ENCODE results near the gene SNAP23. TPM values are rescaled to one million over a fixed set of nuclear protein-coding genes. Genes with fewer than 3 reads are reported as not detected.
"Not testable (repeated sequence)": the region's sequence is repeated elsewhere in the genome, so short reads cannot be mapped to it uniquely, and the experiment has no call there.

Gene SNAP23
- total and polyA plus RNA-seq, 2 donors (not counting 1 experiment from before 2014, with no cell fraction given): 52.7 to 133 TPM

- H3K4me1 ChIP-seq (ENCODE audit: control insufficient read depth in 2 of 2, insufficient read depth in 2 of 2, low read length in 2 of 2); H2AFZ ChIP-seq (ENCODE audit: insufficient read depth, low read depth, low read length, poor library complexity, severe bottlenecking); H3K4me2 ChIP-seq (replicated peaks; ENCODE audit: low read depth, low read length, poor library complexity, severe bottlenecking); H3K27me3 Mint-ChIP-seq; H3K4me3 Mint-ChIP-seq; H3K27me3 ChIP-seq (replicated peaks in 1 of 4; ENCODE audit: control extremely low read depth in 1 of 4, control insufficient read depth in 3 of 4, insufficient read depth in 4 of 4, low read length in 3 of 4); H3K9ac ChIP-seq (ENCODE audit: low read length); ATAC-seq (ENCODE audit: low read depth); intact Hi-C loops (cut with micrococcal nuclease); DNase-seq; H3K4me3 ChIP-seq (ENCODE audit: control extremely low read depth in 1 of 5, extremely low read depth in 1 of 5, insufficient read depth in 1 of 5, low read depth in 2 of 5, low read length in 4 of 5); H3K9me3 Mint-ChIP-seq (ENCODE audit: insufficient read depth); H3K27ac Mint-ChIP-seq; H3K9me3 ChIP-seq (ENCODE audit: control extremely low read depth in 1 of 3, control insufficient read depth in 2 of 3, insufficient read depth in 1 of 3, low read length in 2 of 3); H3K27ac ChIP-seq (ENCODE audit: low read length in 2 of 2); H3K4me1 Mint-ChIP-seq; H4K20me1 ChIP-seq (ENCODE audit: control insufficient read depth, insufficient read depth, low read length, poor library complexity, severe bottlenecking): not testable (repeated sequence)
- Histone ChIP-seq H3K79me2 (ENCODE audit: control insufficient read depth, insufficient read depth, low read length) (peaks cover 37% of the 10 kb centered on the region), H3K36me3 (replicated peaks in 1 of 2; ENCODE audit: control extremely low read depth in 1 of 2, control insufficient read depth in 1 of 2, extremely low read depth in 1 of 2, insufficient read depth in 2 of 2, low read length in 1 of 2) (peaks cover 5 to 19% of the 10 kb centered on the region in 2 experiments)
- 100% methylated on average over 4 of the region's 12 CpGs for WGBS (ENCODE audit: insufficient coverage)
- ChIA-PET POLR2A (interaction anchor here (0.7 kb wide), 1 partner anchor 9 kb away, joined by 11 read pairs; no protein-coding TSS in a partner anchor), CTCF (interaction anchor here (0.6 to 0.7 kb wide), 2 partner anchors 31 to 67 kb away, joined by 4 to 5 read pairs; no protein-coding TSS in a partner anchor)
Measured at GRCh38 chr15:42556550-42557207, 61.2 kb downstream of the SNAP23 start.

GRCh38 chr15:42558739-42559138 is 63.3 kb downstream of the SNAP23 start:
- Mint-ChIP-seq H3K4me1 (no peaks in the 10 kb centered on the region), H3K4me3 (no peak overlapping the region), H3K27ac (no peak overlapping the region), H3K27me3 (no peaks in the 10 kb centered on the region), H3K9me3 (ENCODE audit: insufficient read depth) (no peaks in the 10 kb centered on the region)
- Histone ChIP-seq H4K20me1 (ENCODE audit: control insufficient read depth, insufficient read depth, low read length, poor library complexity, severe bottlenecking) (no peaks in the 10 kb centered on the region), H3K9me3 (ENCODE audit: control extremely low read depth in 1 of 3, control insufficient read depth in 2 of 3, insufficient read depth in 1 of 3, low read length in 2 of 3) (no peaks in the 10 kb centered on the region), H3K4me1 (ENCODE audit: control insufficient read depth in 2 of 2, insufficient read depth in 2 of 2, low read length in 2 of 2) (no peaks in the 10 kb centered on the region), H3K9ac (ENCODE audit: low read length) (no peak overlapping the region), H3K4me3 (ENCODE audit: control extremely low read depth in 1 of 5, extremely low read depth in 1 of 5, insufficient read depth in 1 of 5, low read depth in 2 of 5, low read length in 4 of 5) (no peak overlapping the region), H3K36me3 (replicated peaks in 1 of 2; ENCODE audit: control extremely low read depth in 1 of 2, control insufficient read depth in 1 of 2, extremely low read depth in 1 of 2, insufficient read depth in 2 of 2, low read length in 1 of 2) (peaks cover 2 to 24% of the 10 kb centered on the region in 2 experiments), H3K27ac (ENCODE audit: low read length in 2 of 2) (no peak overlapping the region), H3K4me2 (replicated peaks; ENCODE audit: low read depth, low read length, poor library complexity, severe bottlenecking) (no peak overlapping the region), H2AFZ (ENCODE audit: insufficient read depth, low read depth, low read length, poor library complexity, severe bottlenecking) (no peak overlapping the region), H3K79me2 (ENCODE audit: control insufficient read depth, insufficient read depth, low read length) (peaks cover 20% of the 10 kb centered on the region), H3K27me3 (replicated peaks in 1 of 4; ENCODE audit: control extremely low read depth in 1 of 4, control insufficient read depth in 3 of 4, insufficient read depth in 4 of 4, low read length in 3 of 4) (no peaks in the 10 kb centered on the region)
- DNase-seq (no peak), ATAC-seq (ENCODE audit: low read depth) (no peak)
- TF ChIP-seq EZH2 (IDR thresholded peaks at IDR 0.05; ENCODE audit: borderline replicate concordance, insufficient read depth, low read depth, low read length, poor library complexity, severe bottlenecking): no peak
- TF ChIP-seq, protein P1, sequence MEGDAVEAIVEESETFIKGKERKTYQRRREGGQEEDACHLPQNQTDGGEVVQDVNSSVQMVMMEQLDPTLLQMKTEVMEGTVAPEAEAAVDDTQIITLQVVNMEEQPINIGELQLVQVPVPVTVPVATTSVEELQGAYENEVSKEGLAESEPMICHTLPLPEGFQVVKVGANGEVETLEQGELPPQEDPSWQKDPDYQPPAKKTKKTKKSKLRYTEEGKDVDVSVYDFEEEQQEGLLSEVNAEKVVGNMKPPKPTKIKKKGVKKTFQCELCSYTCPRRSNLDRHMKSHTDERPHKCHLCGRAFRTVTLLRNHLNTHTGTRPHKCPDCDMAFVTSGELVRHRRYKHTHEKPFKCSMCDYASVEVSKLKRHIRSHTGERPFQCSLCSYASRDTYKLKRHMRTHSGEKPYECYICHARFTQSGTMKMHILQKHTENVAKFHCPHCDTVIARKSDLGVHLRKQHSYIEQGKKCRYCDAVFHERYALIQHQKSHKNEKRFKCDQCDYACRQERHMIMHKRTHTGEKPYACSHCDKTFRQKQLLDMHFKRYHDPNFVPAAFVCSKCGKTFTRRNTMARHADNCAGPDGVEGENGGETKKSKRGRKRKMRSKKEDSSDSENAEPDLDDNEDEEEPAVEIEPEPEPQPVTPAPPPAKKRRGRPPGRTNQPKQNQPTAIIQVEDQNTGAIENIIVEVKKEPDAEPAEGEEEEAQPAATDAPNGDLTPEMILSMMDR (IDR thresholded peaks at IDR 0.05): no peak
- 83% methylated on average over 2 of the region's 3 CpGs for WGBS (ENCODE audit: insufficient coverage)
- ChIA-PET POLR2A (no interaction called here), CTCF (interaction anchor here (0.7 kb wide), 1 partner anchor 438 kb away, joined by 4 read pairs; no protein-coding TSS in a partner anchor)
- intact Hi-C loops (cut with micrococcal nuclease): no loop called here

Measured in B cell (primary cell).